ENCODE measurements around the gene ACTR2.
A peak's percentile ranks its signal among the peaks of the same experiment; 100 is the strongest.
"Not testable (repeated sequence)": the region's sequence is repeated elsewhere in the genome, so short reads cannot be mapped to it uniquely, and the experiment has no call there.

The ACTR2 gene

GRCh38 chr2:65228263-65228750 is 676 bp downstream of the ACTR2 start:
- peak; percentile 64 for DNase-seq (ENCODE audit: low read depth)

GRCh38 chr2:65231121-65231520 is 3.5 kb downstream of the ACTR2 start:
- DNase-seq (ENCODE audit: low read depth) = peak; percentile 74

GRCh38 chr2:65231892-65232477 is 4.4 kb downstream of the ACTR2 start:
- DNase-seq (ENCODE audit: low read depth) = peak; percentile 56

GRCh38 chr2:65232636-65233035 is 5.0 kb downstream of the ACTR2 start:
- DNase-seq (ENCODE audit: low read depth) = peak; percentile 73

GRCh38 chr2:65240657-65241056 is 13.0 kb downstream of the ACTR2 start:
- DNase-seq (ENCODE audit: low read depth) = peak; percentile 25

- not testable (repeated sequence) for DNase-seq (ENCODE audit: low read depth)
These were observed 16.8 kb downstream of the ACTR2 start for GRCh38 chr2:65244452-65244851.

GRCh38 chr2:65252640-65253039 is 25.0 kb downstream of the ACTR2 start:
- DNase-seq (ENCODE audit: low read depth) = no peak

GRCh38 chr2:65255356-65255755 is 27.7 kb downstream of the ACTR2 start:
- DNase-seq (ENCODE audit: low read depth) = no peak

GRCh38 chr2:65256054-65256453 is 28.4 kb downstream of the ACTR2 start:
- DNase-seq (ENCODE audit: low read depth) = no peak

GRCh38 chr2:65257866-65258265 is 30.2 kb downstream of the ACTR2 start:
- not testable (repeated sequence) for DNase-seq (ENCODE audit: low read depth)

- DNase-seq (ENCODE audit: low read depth) = no peak
These were observed 34.0 kb downstream of the ACTR2 start for GRCh38 chr2:65261676-65262075.

GRCh38 chr2:65263262-65263661 is 35.6 kb downstream of the ACTR2 start:
- DNase-seq (ENCODE audit: low read depth) = peak; percentile 47

GRCh38 chr2:65263986-65264385 is 36.4 kb downstream of the ACTR2 start:
- no peak for DNase-seq (ENCODE audit: low read depth)

- DNase-seq (ENCODE audit: low read depth) = peak; percentile 83
These were observed 37.4 kb downstream of the ACTR2 start for GRCh38 chr2:65264821-65265670.

GRCh38 chr2:65265671-65266045 is 38.0 kb downstream of the ACTR2 start:
- no peak for DNase-seq (ENCODE audit: low read depth)

- DNase-seq (ENCODE audit: low read depth) = no peak
These were observed 39.4 kb downstream of the ACTR2 start for GRCh38 chr2:65267008-65267407.

GRCh38 chr2:65268957-65269356 is 41.3 kb downstream of the ACTR2 start:
- no peak for DNase-seq (ENCODE audit: low read depth)

GRCh38 chr2:65273344-65273743 is 45.7 kb downstream of the ACTR2 start:
- no peak for DNase-seq (ENCODE audit: low read depth)

GRCh38 chr2:65275141-65275915 is 47.7 kb downstream of the ACTR2 start:
- DNase-seq (ENCODE audit: low read depth) = no peak

GRCh38 chr2:65276609-65277008 is 49.0 kb downstream of the ACTR2 start:
- no peak for DNase-seq (ENCODE audit: low read depth)

- no peak for DNase-seq (ENCODE audit: low read depth)
These were observed 49.5 kb downstream of the ACTR2 start for GRCh38 chr2:65277118-65277517.

- peak; percentile 46 for DNase-seq (ENCODE audit: low read depth)
These were observed 50.3 kb downstream of the ACTR2 start for GRCh38 chr2:65277791-65278483.

Data from ELR (cell line).